NT2/D1 (cell line): ENCODE measurements around the gene MRPL18.

ENCODE experiments used
- SUZ12 ChIP-seq: IDR thresholded peaks from 2 replicates; pipeline ENCODE4 v1.6.1; 2011; ENCODE audit not compliant: insufficient read length, insufficient read depth; ENCODE audit errors: extremely low read depth
- YY1 ChIP-seq: IDR thresholded peaks from 2 replicates; pipeline ENCODE4 v1.6.1; 2011; ENCODE audit not compliant: insufficient read length, insufficient read depth
- ZNF274 ChIP-seq: IDR thresholded peaks from 2 replicates; pipeline ENCODE4 v1.6.1; 2011; ENCODE audit warnings: mild to moderate bottlenecking, low read depth, low read length

DNA sequence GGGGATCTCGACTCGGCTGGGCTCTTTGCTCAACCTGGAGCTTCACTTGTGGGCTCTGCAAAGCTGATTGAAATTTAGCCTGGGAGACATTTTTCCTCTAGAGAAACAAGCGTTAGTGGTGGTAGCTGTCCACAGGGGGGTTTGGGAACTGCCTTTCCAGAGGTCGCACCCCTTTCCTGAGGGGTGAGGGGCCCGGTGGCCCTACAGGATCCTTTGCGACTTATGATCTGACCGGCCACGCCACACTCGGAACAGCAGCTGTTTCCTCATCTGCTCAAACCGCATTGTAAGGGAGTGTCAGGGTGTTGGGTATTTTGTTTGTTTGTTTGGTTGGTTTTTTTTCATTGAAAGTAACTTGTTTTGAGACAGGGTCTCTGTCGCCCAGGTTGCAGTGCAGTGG is 30.9 kb downstream of the MRPL18 start:
- TF ChIP-seq YY1 (no peak), ZNF274 (no peak), SUZ12 (no peak)
